ENCODE results near the gene ANK2. TPM values are rescaled to one million over a fixed set of nuclear protein-coding genes. Genes with fewer than 3 reads are reported as not detected.

The ANK2 gene
- total RNA-seq = 371 TPM

DNA sequence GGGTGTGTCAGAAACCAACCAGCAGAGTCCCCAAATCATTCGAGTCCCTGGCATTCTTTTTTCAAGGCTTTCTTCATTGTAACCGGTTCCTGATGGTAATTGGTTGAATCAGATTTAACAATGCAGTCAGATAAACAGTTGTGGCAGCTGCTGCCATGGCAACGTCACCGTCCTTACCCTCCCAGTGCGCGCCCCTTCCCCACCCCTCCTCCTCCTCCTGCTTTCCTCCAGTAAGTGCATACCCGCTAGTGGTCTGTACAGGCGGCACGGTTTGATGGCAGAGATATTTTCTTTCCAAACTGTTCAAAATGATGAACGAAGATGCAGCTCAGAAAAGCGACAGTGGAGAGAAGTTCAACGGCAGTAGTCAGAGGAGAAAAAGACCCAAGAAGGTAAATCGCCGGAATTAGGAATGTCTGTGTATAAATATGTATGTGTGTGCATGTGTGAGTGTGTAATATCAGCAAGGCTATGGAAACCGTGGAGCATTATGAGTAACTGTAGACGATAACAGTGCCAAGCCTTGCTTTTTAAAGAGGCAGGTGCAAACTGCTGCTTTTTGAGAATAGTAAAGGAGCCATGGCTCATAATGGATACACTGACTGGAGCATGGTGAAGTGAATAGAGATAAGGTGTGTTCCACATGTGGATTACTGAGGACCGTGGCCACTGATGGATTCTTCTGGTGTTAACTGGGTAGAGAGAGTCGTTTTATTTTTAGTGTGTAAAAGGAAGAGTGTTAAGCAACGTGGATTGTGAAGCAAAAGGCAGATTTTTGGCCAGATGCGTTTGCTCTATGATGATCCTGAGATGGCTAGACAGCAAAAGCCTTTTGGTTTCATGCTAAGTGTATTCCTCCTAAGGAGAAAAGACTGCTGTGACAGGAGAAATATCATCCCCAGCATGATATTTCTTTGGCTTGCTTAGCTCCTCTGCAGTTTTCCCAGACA lies at the start of gene ANK2:
TSS of gene ANK2 (plus strand) at position 233 of the 950 bp plus-strand sequence. CDS start at position 309, 76 bp downstream.
- peak; percentile 79 for DNase-seq

DNA sequence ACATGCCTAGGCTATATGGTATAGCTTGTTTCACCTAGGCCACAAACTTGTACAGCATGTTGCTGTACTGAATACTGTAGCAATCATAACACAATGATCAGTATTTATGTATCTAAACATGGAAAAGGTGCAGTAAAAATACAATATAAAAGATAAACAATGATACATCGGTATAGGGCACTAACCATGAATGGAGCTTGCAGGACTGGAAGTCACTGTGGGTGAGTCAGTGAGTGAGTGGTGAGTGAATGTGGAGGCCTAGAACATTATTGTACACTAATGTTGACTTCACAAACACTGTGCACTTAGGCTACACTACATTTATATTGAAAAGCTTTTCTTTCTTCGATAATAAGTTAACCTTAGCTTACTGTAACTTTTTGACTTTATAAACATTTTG lies 45.6 kb upstream of the ANK2 start:
- DNase-seq = no peak

DNA sequence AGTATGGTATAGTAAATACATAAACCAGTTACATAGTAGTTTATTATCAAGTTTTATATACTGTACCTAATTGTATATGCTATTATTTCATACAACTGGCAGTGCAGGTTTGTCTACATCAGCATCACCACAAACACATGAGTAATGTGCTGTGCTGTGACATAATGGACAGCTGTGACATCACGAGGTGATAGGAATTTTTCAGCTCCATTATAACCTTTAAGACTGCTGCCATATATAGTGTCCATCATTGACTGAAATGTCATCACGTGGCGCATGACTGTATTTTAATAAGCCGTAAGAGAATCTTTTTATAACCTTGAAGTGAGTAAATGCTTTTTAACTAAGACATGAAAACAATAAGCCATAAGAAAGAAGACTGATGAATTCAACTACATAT lies 44.8 kb upstream of the ANK2 start:
- no peak for DNase-seq

DNA sequence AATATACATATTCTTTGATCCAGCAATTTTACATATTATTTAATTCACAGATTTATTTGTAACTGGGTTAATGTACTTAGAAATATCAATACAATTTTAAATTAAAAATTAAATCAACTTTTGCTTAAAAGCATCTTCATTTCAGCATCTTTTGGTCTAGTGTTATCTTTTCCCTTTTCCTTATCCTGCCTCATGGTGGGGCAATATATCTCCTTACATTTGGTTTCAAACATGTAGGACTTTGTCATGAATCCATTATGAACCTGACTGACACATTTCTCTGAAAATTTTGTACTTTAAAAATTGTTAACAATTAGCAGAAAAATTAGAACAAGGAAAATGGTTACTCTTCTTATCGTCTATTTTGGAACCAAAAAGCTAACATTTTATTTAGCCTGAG lies 42.8 kb upstream of the ANK2 start:
- no peak for DNase-seq

DNA sequence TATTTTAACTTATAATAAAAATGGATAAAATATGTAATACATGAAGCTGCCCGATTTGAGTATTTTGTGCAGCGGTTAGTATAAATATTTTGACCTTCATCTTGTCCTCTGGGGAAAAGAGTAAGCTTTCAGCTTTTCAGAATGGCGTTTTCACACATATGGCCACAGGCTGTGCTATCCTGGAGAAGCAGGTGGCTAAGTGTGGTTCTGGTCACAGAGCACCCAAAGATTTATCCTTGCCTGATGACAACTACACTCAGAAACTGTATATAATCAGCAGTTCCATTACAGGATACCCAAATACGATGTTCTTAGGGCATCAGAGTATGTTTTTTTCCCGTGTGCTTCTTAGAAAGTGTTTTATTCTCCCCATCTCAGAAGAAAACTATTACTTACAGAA lies 42.3 kb upstream of the ANK2 start:
- no peak for DNase-seq

DNA sequence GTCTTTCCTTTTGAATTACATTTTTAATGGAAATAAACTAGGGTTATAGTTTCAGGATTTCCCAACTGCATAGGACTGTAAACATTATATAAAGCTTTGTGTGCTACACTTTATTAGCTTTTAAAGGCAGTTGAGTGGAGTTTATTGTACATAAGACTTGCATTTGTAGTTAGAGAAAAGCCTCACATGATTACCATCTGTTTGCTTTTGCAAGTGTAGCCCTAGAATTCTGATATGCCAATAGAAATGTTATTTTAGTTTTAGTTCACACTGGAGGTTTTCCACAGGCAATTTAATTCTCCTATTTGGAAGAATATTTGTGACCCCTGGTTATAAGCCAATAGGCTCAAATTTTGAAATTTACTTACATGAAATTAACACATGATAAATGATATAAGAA lies 41.3 kb upstream of the ANK2 start:
- DNase-seq = no peak

DNA sequence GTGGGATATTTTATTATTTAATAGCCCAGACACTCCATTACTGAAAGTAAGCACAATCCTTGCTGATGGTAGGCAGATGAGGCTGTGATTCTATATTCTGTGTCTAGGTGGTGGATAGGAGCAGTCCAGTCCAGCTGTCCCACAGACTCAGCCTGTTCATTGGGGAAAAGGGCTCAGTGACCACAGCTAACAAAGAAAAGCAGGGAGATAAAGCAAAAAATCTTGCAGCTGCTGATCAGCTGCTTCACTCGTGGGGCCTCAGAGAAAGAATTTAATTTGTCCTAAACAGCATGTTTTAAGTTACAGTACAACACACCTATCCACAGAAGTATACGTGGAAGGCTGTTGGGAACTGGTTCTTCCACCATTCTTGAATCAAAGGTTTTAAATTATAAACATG lies 40.7 kb upstream of the ANK2 start:
- DNase-seq = peak; percentile 42

DNA sequence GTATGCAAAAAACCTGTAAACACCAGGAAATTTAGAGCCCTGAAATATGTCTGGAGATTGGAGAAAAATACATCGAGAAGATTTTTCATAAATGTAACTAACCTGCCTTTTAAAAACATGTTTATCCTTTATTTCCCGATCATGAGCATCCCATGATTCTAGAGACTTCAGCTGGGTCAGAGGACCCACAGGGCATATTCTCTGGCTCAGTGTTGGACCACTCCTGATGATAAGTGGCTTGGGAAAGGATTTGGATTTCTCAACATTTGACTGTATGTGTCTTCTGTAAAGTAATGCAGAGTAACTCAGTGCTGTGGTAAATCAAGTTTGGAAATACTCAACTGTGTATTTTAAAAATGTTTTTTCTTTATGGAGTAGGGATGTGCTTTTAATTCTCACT lies 40.0 kb upstream of the ANK2 start:
- DNase-seq = no peak

DNA sequence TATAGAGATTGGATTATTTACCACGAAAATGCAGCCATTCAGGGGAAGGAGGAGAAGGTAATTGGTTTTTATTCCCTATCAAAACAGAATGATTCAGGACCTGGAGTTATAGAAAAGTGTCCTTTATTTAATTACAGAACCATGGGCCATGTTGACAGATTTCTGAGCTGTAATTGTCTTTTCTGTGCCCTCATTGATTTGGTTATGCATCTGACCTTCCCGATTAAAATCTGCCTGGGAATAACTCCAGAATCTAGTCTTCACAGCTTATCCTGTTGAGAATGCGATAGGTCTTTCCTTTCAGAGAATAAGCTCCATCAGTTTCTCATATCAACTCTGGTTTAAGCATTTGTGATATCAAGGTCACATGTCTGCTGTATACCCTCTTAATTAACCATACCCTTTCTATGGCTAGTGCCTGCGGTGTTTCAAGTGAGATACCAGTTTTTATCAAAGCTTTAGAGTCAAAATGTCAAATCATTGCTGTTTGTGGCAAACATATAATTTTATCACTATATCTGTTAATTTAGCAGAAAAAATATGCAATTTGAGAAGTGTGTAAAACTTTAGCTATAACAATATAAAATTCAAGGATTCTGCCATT lies 37.2 kb upstream of the ANK2 start:
- no peak for DNase-seq

DNA sequence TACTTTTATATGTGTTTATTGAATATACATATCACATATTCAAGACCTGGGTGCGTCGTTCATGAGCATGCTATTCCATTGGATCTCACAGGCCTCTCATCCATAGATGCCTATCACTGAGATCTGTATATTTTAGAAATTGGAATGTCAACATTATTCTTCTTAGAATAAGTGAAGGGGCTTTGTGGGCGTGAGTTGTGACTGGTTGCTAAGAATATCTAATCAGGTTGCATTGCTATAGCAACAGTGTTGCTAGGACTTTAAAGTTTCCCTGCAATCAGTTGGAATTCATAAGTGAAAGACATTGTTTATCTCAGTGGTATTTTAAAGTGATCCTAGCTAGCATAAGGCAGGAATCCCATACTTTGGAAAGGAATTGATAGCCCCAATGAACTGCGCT lies 36.7 kb upstream of the ANK2 start:
- no peak for DNase-seq

DNA sequence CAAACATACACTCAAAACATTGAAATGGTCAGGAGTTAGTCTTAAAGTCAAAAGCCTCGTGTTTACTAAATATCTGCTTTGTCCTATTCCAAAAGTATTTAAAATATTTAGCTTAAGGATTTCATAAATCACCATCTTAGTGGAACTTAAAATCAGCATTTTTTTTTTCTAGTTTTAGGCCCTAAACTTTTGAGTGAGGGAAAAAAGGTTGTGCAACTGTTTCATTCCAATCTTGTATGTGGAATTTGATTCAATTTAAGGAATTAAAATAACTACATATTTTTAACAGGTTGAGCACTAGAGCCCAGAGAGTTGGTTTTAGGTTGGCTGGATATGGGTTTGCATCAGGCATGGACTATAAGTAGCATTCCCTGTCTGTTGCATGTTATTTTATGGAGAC lies 35.7 kb upstream of the ANK2 start:
- DNase-seq = no peak

DNA sequence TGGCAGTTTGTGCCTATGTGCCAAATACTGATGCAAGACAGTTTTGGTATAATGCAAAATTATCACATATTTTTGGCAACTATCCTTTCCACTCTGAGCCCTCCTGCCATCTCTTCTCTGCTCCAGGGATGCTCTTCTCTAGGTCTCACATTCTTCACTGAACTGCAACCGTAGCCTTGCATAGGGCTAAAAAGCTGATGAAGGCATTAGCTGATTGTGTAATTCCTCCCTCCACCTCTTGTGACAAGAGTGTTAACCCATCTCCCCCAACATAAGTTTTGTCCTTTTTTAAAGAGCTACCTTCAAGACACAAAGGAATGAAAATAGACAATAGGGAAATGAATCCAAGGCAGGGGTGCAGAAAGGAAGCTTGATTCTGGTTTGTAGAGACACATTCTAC lies 33.1 kb upstream of the ANK2 start:
- no peak for DNase-seq

DNA sequence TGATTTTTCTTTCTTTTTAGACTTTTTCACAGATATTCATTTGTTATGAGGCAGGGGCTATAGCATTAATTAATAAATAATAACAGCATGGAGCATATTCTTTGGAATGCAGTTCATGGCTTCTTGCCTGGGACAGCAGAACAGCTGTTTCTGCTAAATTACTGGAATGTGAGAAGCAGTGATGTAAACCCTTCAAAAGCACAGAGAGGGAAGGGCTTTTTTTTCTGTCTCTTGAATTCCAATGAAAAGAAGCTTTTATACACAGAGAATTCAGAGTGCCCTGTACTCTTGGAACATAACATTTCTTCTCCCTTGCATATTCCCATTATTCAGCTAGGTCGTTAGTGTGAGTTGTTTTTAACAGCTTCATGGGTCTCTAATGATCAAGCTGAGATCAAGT lies 28.5 kb upstream of the ANK2 start:
- peak; percentile 83 for DNase-seq

DNA sequence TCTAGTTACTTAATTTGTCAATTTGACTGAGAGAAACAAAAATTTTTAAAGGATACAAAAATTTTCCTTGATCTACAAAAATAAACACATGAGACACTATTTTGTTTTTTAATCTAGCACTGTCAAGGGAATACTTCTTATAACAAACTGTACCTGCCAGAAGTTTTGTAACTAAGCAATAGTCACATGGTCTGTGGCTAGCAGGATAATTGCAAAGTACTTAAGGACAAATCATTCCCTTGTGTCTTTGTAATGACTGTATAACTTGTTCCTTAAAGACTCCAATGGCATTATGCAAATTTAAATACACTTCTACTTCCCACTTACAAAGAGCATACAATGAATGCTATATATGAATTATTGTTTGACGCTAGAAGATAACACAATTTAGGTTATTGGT lies 25.1 kb upstream of the ANK2 start:
- no peak for DNase-seq

DNA sequence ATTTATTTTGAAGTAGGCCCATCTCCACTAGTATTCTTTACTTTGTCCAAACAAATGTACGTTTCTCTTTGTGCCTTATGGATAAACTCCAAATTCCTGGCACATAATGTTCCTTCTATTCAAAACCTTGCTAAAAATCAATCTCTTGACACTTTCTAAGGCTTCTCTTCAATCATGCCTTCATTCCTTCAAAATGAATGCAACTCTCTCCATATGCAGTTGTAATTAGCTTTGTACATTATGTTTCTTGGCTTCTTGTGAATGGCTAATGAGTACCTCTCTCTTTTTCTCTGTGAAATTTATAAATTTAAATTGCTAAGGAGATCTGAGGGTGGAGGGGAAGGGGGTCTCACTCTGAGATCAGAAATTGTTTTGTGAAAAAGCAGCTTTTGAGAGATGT lies 24.0 kb upstream of the ANK2 start:
- no peak for DNase-seq

DNA sequence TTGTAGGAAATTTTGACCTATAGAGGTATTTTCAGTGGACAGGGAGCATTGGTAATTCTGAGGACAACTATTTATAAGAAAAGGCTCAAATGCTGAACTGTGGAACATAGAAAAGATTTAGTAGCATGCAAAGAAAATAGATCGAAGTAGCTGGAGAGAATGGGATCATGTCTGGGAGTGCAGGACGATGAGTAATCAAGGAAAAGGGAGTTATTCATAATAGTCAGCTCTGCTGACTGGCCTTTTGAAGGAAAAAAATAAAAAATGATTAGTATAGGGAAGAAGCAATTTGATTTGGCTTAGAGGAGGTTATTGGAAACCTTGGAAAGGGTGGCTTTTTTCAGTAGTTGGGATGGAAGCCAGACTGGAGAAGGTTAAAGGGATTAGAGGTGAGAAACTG lies 22.9 kb upstream of the ANK2 start:
- no peak for DNase-seq

DNA sequence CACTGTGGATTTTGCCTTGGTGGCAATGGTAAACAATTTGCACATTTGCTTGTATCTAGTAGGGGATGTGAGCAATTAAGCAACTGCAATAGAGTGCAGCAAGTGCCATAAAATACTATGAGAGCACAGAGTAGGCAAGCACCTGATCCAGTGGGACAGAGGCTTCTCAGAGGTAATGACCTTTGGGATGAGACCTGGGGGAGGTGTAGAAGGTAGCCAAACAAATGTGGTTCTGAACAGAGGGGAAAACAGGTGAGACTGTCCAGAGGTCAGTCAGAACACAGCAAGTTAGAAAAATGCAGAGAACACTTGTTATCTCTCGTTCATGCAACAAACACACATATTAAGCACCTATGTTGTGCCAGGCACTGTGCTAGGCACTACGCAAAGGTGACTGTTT lies 21.4 kb upstream of the ANK2 start:
- no peak for DNase-seq

DNA sequence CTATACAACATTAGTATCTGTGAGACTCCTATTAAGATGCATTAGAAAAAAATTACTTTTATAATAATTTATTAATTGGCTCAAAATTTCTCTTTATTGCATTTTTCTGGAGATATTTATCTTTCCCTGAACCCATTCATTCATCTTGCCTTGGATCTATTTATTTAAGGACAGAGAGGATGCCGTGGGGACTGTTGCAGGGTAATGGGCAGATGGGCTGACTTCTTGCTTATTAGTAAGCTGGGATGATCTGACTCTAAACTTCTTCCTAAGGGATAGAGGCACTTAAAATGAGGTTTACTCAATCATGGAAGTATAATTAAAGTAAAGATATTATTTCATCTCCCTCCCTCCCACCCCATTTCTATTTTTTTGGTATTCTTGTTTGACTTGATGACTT lies 18.2 kb upstream of the ANK2 start:
- no peak for DNase-seq

DNA sequence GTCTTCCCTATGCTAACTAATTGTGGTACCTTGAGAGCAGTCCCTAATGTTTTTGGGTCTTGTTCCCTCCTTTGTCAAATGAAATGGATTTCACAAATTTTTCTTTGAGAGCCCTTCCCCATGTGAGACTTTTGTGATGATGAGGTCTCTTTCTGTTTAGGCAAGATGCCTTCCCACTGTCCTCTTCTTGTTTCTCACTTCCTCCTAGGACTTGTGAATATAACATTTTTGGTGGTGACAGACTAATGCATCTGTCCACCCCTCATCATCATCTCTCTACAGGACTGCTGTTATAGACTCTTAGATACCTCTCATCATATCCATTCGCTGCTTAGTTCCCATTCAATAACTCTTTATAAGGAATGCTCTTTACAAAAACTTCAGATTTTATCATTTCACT lies 8.7 kb upstream of the ANK2 start:
- no peak for DNase-seq

DNA sequence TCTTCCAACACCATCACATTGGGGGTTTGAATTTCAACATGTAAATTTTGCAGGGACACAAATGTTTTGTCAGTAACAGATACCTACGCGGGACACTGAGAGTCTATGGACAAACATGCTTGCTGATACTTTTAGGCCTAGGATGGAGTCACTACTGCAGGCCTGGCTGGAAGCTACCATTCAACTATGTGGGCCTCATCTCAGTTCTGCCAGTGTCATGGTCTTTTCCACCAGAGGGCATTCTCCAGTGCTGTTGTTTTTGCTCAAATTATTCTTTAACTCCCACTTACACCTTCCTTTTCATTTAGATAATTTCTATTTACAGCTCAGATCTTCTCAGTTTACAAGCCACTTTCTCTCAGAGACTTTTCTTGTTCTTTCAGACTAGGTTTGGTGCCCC lies 7.0 kb upstream of the ANK2 start:
- DNase-seq = no peak

DNA sequence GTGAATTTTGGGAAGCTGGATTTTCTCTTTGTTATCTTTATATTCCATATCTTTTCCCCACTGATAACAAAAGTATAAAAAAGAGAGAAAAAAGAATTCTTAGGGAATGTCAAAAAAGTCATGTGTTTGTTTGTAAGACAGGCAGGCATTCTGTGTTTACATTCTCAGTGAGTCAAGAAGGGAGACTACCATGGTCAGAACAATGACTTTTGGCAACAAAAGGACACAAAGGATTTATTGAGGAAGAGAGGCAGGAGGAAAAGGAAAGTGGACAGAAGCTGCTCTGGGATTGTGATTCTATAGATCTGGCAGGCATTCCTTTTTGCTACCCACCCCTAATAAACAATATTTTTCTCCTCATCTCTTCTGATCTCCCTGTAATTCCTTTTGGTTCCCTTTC lies 5.9 kb upstream of the ANK2 start:
- DNase-seq = no peak

DNA sequence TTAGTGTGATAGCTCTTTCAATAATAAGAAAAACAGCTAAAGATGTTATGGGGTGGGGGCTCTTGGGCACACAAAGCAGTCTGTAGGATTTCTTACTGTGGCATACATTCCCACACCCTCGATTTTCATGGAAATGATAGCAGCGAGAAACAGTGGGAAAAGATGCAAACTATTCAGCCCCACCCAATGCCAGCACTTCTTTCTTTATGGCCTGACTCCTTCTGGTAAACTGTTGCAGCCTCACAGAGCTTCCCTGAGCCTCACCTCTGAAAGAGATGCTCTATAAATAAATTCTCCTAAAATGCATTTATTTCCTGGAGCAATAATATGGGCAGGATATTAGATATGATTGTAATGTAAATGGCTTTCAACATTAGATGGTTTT lies 910 bp downstream of the ANK2 start:
- DNase-seq = peak; percentile 27

DNA sequence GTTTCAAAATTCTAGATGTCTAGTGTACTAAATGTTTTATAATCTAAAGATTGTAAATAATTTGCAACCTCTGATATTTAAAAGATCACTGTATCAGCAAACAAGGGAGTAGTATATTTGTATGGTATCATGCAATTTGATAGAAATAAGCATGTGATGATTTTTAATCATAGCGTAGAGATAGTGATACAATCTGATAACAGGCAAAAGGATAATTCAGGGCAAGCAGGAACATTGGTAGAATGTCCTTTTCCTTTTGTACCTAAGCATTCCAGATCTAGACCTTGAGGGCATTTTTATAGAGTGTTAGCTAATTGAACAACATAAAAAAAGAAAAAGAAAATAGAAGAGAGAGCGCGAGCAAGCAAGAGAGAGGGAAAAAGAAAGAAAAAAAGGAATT lies 1.4 kb downstream of the ANK2 start:
- no peak for DNase-seq

DNA sequence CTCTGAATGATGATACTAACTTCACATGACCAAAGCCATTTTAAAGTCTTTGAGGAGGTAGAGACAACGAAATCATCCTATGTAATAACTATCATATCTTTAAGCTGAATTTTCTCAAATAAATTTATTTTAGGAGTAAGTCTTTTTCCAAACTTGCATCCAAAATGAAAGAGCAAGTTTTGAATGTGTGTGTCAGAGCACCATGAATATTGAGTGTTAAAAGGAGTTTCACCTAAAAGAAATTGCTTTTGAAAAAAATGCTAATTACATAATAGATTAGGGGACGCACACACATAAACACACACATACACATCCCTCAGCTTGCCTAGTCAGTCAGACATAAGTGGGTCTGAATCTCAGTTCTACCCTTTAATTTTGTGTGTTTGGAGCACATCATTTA lies 1.9 kb downstream of the ANK2 start:
- no peak for DNase-seq
